Endothelial cell of umbilical vein (primary cell): ENCODE results near the gene DNAJC17.

Experiments used
- CTCF ChIP-seq, 2 donors: IDR thresholded peaks; 1 replicate in 1 of 2; 2 replicates in 1 of 2; pipeline ENCODE4 v1.5.1; 2011; ENCODE audit warnings: low read length in 2 of 2, mild to moderate bottlenecking in 2 of 2, moderate library complexity in 2 of 2, control low read depth in 1 of 2, inconsistent platforms in 1 of 2, low read depth in 1 of 2; ENCODE audit not compliant: insufficient read depth in 1 of 2; ENCODE audit errors: extremely low read depth in 1 of 2
- EZH2 ChIP-seq: IDR thresholded peaks from 2 replicates; pipeline ENCODE4 v1.6.1; 2012; ENCODE audit warnings: borderline replicate concordance, low read depth, mild to moderate bottlenecking, moderate library complexity, low read length, inconsistent platforms; ENCODE audit not compliant: severe bottlenecking
- POLR2A ChIP-seq: IDR thresholded peaks from 2 replicates; pipeline ENCODE4 v1.6.1; 2012; ENCODE audit warnings: low read depth, mild to moderate bottlenecking, control low read depth, low read length
- POLR2AphosphoS5 ChIP-seq: IDR thresholded peaks from 2 replicates; pipeline ENCODE4 v1.6.1; 2012; ENCODE audit warnings: low read depth, mild to moderate bottlenecking, control low read depth, low read length, moderate library complexity; ENCODE audit not compliant: insufficient read depth

- no peak for TF ChIP-seq EZH2
- no peak for TF ChIP-seq CTCF (IDR thresholded peaks at IDR 0.05; ENCODE audit: extremely low read depth in 1 of 2, insufficient read depth in 1 of 2, low read depth in 1 of 2, low read length in 2 of 2)
- no peak for TF ChIP-seq POLR2AphosphoS5
- TF ChIP-seq POLR2A: no peak
Observed at GRCh38 chr15:40787344-40787841, 19.9 kb downstream of the DNAJC17 start.
